ENCODE results near the gene DAB2. TPM values are rescaled to one million over a fixed set of nuclear protein-coding genes. Genes with fewer than 3 reads are reported as not detected.

The DAB2 gene
- total and polyA plus RNA-seq, 2 donors (not counting 1 experiment from before 2014, with no cell fraction given), result 217 to 538 TPM

- Histone ChIP-seq H3K9ac (ENCODE audit: insufficient read depth, low read length) (no peak overlapping the region), H3K79me2 (ENCODE audit: control insufficient read depth, insufficient read depth, low read length) (no peaks in the 10 kb centered on the region), H3K27me3 (ENCODE audit: control insufficient read depth, insufficient read depth, low read length) (peaks cover 5% of the 10 kb centered on the region), H3K4me3 (replicated peaks in 1 of 4; ENCODE audit: control extremely low read depth in 1 of 4, insufficient read depth in 1 of 4, low read depth in 3 of 4, low read length in 4 of 4) (no peak overlapping the region), H3K36me3 (ENCODE audit: control insufficient read depth, insufficient read depth, low read length) (no peaks in the 10 kb centered on the region), H2AFZ (ENCODE audit: low read length) (no peak overlapping the region), H4K20me1 (ENCODE audit: control insufficient read depth, extremely low read depth, insufficient read depth, low read length) (no peaks in the 10 kb centered on the region), H3K9me3 (ENCODE audit: control insufficient read depth, insufficient read depth, low read depth, low read length) (no peaks in the 10 kb centered on the region), H3K4me2 (ENCODE audit: extremely low read depth, insufficient read depth, low read length) (no peak overlapping the region), H3K27ac (ENCODE audit: insufficient read depth, low read length) (no peak overlapping the region), H3K4me1 (ENCODE audit: control insufficient read depth, extremely low read depth, insufficient read depth, low read length) (no peaks in the 10 kb centered on the region)
- no peak for DNase-seq (ENCODE audit: low read depth in 2 of 2)
- no peak for TF ChIP-seq EZH2 (IDR thresholded peaks at IDR 0.05; ENCODE audit: low read length, missing control alignments)
- TF ChIP-seq, protein P1, sequence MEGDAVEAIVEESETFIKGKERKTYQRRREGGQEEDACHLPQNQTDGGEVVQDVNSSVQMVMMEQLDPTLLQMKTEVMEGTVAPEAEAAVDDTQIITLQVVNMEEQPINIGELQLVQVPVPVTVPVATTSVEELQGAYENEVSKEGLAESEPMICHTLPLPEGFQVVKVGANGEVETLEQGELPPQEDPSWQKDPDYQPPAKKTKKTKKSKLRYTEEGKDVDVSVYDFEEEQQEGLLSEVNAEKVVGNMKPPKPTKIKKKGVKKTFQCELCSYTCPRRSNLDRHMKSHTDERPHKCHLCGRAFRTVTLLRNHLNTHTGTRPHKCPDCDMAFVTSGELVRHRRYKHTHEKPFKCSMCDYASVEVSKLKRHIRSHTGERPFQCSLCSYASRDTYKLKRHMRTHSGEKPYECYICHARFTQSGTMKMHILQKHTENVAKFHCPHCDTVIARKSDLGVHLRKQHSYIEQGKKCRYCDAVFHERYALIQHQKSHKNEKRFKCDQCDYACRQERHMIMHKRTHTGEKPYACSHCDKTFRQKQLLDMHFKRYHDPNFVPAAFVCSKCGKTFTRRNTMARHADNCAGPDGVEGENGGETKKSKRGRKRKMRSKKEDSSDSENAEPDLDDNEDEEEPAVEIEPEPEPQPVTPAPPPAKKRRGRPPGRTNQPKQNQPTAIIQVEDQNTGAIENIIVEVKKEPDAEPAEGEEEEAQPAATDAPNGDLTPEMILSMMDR (conservative IDR thresholded peaks at IDR 0.05 in 1 of 2, IDR thresholded peaks at IDR 0.05 in 1 of 2; ENCODE audit: low read depth in 1 of 2, low read length in 2 of 2), result no peak
Measured at GRCh38 chr5:39352170-39352569, 72.6 kb downstream of the DAB2 start.

DNA sequence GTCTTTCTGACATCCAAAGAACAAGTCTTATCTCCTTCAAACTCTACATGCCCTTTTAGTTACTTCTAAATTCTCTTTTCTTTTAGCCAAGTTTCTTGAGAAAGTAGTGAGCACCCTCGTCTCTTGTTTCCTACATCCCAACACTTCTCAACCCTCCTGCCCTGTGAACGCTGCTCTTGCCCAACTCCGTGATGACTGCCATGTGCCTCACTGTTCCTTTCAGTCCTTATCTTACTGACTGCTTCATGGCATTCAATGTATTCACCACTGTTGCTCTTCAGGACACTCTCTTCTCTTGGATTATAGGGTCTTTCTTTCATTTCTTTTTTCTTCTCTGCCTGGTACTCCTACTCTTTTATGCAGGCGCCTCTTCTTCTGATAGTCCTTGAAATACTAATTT, 75.3 kb downstream of the DAB2 start:
- Histone ChIP-seq H3K36me3 (ENCODE audit: control insufficient read depth, insufficient read depth, low read length) (no peaks in the 10 kb centered on the region), H3K4me1 (ENCODE audit: control insufficient read depth, extremely low read depth, insufficient read depth, low read length) (no peaks in the 10 kb centered on the region), H3K27ac (ENCODE audit: insufficient read depth, low read length) (no peak overlapping the region), H3K27me3 (ENCODE audit: control insufficient read depth, insufficient read depth, low read length) (peaks cover 5% of the 10 kb centered on the region), H4K20me1 (ENCODE audit: control insufficient read depth, extremely low read depth, insufficient read depth, low read length) (no peaks in the 10 kb centered on the region), H2AFZ (ENCODE audit: low read length) (no peak overlapping the region), H3K9me3 (ENCODE audit: control insufficient read depth, insufficient read depth, low read depth, low read length) (no peaks in the 10 kb centered on the region), H3K79me2 (ENCODE audit: control insufficient read depth, insufficient read depth, low read length) (no peaks in the 10 kb centered on the region), H3K4me2 (ENCODE audit: extremely low read depth, insufficient read depth, low read length) (no peak overlapping the region), H3K4me3 (replicated peaks in 1 of 4; ENCODE audit: control extremely low read depth in 1 of 4, insufficient read depth in 1 of 4, low read depth in 3 of 4, low read length in 4 of 4) (no peak overlapping the region), H3K9ac (ENCODE audit: insufficient read depth, low read length) (no peak overlapping the region)
- TF ChIP-seq, protein P1 (conservative IDR thresholded peaks at IDR 0.05 in 1 of 2, IDR thresholded peaks at IDR 0.05 in 1 of 2; ENCODE audit: low read depth in 1 of 2, low read length in 2 of 2), result no peak
- TF ChIP-seq EZH2 (IDR thresholded peaks at IDR 0.05; ENCODE audit: low read length, missing control alignments), result no peak
- no peak for DNase-seq (ENCODE audit: low read depth in 2 of 2)

DNA sequence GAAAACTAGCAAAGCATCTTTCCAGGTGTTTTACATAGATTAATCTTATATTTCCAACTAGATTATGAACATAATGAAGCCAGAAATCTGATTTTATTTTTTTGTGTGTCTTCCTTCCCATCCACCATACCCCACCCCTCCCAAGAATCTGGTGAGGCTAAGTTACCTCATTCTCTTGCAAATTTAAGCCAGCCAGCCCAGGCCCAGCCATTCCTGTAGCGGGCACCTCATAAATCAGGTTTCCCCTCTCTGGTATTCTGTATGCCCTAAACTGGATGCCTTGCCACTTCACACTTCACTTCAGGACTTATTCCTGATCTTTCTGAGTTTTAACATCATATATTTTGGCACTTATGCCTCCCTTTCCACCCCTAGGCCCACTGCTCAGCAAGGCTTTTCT, 82.3 kb downstream of the DAB2 start:
- no peak overlapping the region for H3K27ac ChIP-seq (ENCODE audit: insufficient read depth, low read length)
- no peak overlapping the region for H3K9ac ChIP-seq (ENCODE audit: insufficient read depth, low read length)
- no peak for DNase-seq (ENCODE audit: low read depth in 2 of 2)
- no peak overlapping the region for H3K4me3 ChIP-seq (replicated peaks in 1 of 4; ENCODE audit: control extremely low read depth in 1 of 4, insufficient read depth in 1 of 4, low read depth in 3 of 4, low read length in 4 of 4)
- no peaks in the 10 kb centered on the region for H3K27me3 ChIP-seq (ENCODE audit: control insufficient read depth, insufficient read depth, low read length)
- no peaks in the 10 kb centered on the region for H3K4me1 ChIP-seq (ENCODE audit: control insufficient read depth, extremely low read depth, insufficient read depth, low read length)
- H2AFZ ChIP-seq (ENCODE audit: low read length), result no peak overlapping the region
- TF ChIP-seq, protein P1 (conservative IDR thresholded peaks at IDR 0.05 in 1 of 2, IDR thresholded peaks at IDR 0.05 in 1 of 2; ENCODE audit: low read depth in 1 of 2, low read length in 2 of 2), result no peak
- TF ChIP-seq EZH2 (IDR thresholded peaks at IDR 0.05; ENCODE audit: low read length, missing control alignments), result no peak
- H3K9me3 ChIP-seq (ENCODE audit: control insufficient read depth, insufficient read depth, low read depth, low read length), result no peaks in the 10 kb centered on the region
- no peaks in the 10 kb centered on the region for H3K79me2 ChIP-seq (ENCODE audit: control insufficient read depth, insufficient read depth, low read length)
- no peaks in the 10 kb centered on the region for H4K20me1 ChIP-seq (ENCODE audit: control insufficient read depth, extremely low read depth, insufficient read depth, low read length)
- H3K4me2 ChIP-seq (ENCODE audit: extremely low read depth, insufficient read depth, low read length), result no peak overlapping the region
- H3K36me3 ChIP-seq (ENCODE audit: control insufficient read depth, insufficient read depth, low read length), result no peaks in the 10 kb centered on the region

All from fibroblast of lung (primary cell).